HL-60 (cell line): ENCODE results near the gene POLDIP3.

ENCODE experiments used
- CTCF ChIP-seq: IDR thresholded peaks from one replicate; pipeline ENCODE4 v1.5.1; 2011; ENCODE audit warnings: low read length, control low read depth, inconsistent platforms; ENCODE audit not compliant: insufficient read depth
- GABPA ChIP-seq: IDR thresholded peaks from 2 replicates; pipeline ENCODE4 v1.6.1; 2012; ENCODE audit warnings: low read depth
- POLR2AphosphoS5 ChIP-seq: IDR thresholded peaks from 2 replicates; pipeline ENCODE4 v1.6.1; 2012; ENCODE audit warnings: low read depth
- SPI1 ChIP-seq: IDR thresholded peaks from 2 replicates; pipeline ENCODE4 v1.6.1; 2012; ENCODE audit warnings: low read depth, mild to moderate bottlenecking, borderline replicate concordance
- TF ChIP-seq, protein P1 (sequence below): IDR thresholded peaks from 2 replicates; pipeline ENCODE4 v1.6.1; 2012; ENCODE audit warnings: low read depth; ENCODE audit not compliant: insufficient replicate concordance

GRCh38 chr22:42547562-42547961, 67.1 kb downstream of the POLDIP3 start:
- TF ChIP-seq CTCF: no peak
- no peak for TF ChIP-seq SPI1
- TF ChIP-seq, protein P1, sequence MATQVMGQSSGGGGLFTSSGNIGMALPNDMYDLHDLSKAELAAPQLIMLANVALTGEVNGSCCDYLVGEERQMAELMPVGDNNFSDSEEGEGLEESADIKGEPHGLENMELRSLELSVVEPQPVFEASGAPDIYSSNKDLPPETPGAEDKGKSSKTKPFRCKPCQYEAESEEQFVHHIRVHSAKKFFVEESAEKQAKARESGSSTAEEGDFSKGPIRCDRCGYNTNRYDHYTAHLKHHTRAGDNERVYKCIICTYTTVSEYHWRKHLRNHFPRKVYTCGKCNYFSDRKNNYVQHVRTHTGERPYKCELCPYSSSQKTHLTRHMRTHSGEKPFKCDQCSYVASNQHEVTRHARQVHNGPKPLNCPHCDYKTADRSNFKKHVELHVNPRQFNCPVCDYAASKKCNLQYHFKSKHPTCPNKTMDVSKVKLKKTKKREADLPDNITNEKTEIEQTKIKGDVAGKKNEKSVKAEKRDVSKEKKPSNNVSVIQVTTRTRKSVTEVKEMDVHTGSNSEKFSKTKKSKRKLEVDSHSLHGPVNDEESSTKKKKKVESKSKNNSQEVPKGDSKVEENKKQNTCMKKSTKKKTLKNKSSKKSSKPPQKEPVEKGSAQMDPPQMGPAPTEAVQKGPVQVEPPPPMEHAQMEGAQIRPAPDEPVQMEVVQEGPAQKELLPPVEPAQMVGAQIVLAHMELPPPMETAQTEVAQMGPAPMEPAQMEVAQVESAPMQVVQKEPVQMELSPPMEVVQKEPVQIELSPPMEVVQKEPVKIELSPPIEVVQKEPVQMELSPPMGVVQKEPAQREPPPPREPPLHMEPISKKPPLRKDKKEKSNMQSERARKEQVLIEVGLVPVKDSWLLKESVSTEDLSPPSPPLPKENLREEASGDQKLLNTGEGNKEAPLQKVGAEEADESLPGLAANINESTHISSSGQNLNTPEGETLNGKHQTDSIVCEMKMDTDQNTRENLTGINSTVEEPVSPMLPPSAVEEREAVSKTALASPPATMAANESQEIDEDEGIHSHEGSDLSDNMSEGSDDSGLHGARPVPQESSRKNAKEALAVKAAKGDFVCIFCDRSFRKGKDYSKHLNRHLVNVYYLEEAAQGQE: no peak
- TF ChIP-seq POLR2AphosphoS5: no peak
- no peak for TF ChIP-seq GABPA
